CD4-positive, alpha-beta T cell treated with Interleukin-6 for 4 hours (primary cell): ENCODE data around the gene CYP26B1.

ENCODE experiments used
- DNase-seq: peaks from one replicate; pipeline ENCODE4 v3.0.0-alpha.2; 2020; ENCODE audit warnings: mixed read lengths

Gene CYP26B1

GRCh38 chr2:72080286-72081145 lies 67.1 kb downstream of the CYP26B1 start:
- no peak for DNase-seq
